Measurements from ENCODE around the gene ZNF12.
"Not testable (repeated sequence)": the region's sequence is repeated elsewhere in the genome, so short reads cannot be mapped to it uniquely, and the experiment has no call there.

ZNF12 gene

DNA sequence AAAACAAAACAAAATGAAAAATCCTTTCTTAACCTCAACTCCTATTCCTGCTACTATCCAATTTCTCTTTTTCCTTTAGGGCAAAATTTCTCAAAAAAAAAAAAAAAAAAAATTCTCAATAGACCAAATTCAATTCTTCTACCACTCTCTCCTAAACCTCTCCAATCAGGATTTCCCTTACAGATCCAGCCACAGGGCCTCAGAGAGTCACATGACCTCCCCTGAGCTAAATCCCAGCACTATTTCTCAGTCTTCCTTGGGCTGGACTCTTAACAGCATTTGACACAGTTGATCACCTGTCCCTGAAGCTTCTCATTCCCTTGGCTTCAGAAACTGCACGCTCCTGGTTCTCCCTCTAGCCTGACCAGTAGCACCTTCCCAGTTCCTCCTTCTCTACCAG, 4.9 kb downstream of the ZNF12 start:
- TF ChIP-seq, protein P1, sequence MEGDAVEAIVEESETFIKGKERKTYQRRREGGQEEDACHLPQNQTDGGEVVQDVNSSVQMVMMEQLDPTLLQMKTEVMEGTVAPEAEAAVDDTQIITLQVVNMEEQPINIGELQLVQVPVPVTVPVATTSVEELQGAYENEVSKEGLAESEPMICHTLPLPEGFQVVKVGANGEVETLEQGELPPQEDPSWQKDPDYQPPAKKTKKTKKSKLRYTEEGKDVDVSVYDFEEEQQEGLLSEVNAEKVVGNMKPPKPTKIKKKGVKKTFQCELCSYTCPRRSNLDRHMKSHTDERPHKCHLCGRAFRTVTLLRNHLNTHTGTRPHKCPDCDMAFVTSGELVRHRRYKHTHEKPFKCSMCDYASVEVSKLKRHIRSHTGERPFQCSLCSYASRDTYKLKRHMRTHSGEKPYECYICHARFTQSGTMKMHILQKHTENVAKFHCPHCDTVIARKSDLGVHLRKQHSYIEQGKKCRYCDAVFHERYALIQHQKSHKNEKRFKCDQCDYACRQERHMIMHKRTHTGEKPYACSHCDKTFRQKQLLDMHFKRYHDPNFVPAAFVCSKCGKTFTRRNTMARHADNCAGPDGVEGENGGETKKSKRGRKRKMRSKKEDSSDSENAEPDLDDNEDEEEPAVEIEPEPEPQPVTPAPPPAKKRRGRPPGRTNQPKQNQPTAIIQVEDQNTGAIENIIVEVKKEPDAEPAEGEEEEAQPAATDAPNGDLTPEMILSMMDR (conservative IDR thresholded peaks at IDR 0.05): no peak
- TF ChIP-seq ZFX (IDR thresholded peaks at IDR 0.05): no peak
- no peak overlapping the region for H3K27ac ChIP-seq

GRCh38 chr7:6700793-6701192, 6.0 kb downstream of the ZNF12 start:
- no peak overlapping the region for H3K27ac ChIP-seq
- TF ChIP-seq, protein P1 (conservative IDR thresholded peaks at IDR 0.05): no peak
- no peak for TF ChIP-seq ZFX (IDR thresholded peaks at IDR 0.05)

- TF ChIP-seq, protein P1 (conservative IDR thresholded peaks at IDR 0.05): no peak
- no peak for TF ChIP-seq ZFX (IDR thresholded peaks at IDR 0.05)
- H3K27ac ChIP-seq: no peak overlapping the region
These were observed 15.1 kb downstream of the ZNF12 start for GRCh38 chr7:6691609-6692106.

GRCh38 chr7:6691103-6691502, 15.6 kb downstream of the ZNF12 start:
- TF ChIP-seq, protein P1 (conservative IDR thresholded peaks at IDR 0.05): no peak
- no peak for TF ChIP-seq ZFX (IDR thresholded peaks at IDR 0.05)

GRCh38 chr7:6680146-6680545, 26.6 kb downstream of the ZNF12 start:
- TF ChIP-seq ZFX (IDR thresholded peaks at IDR 0.05): no peak
- TF ChIP-seq, protein P1 (conservative IDR thresholded peaks at IDR 0.05): no peak
- no peak overlapping the region for H3K27ac ChIP-seq

More at GRCh38 chr7:6691103-6691502, 15.6 kb downstream of the ZNF12 start:
- H3K27ac ChIP-seq: no peak overlapping the region

DNA sequence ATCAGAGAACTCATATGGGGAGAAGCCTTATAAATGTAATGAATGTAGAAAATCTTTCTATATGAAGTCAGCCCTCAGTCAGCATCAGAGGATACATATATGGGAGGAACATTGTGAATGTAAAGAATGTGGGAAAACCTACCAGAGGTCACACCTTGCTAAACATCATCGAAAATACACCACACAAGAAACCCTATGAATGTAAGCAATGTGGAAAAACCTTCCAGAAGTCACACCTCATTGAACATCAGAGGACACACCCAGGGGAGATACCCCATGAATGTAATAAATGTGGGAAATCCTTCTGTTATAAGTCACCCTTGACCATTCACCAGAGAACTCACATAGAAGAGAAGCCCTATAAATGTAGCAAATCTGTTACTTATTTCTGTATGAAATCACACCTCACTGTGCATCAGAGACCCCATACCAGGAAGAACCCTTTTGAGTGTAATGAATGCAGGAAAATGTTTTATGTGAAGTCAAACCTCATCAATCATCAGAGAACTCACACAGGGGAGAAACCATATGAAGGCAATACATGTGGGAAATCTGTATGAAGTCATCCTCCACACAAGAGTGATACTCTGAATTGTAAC, 30.8 kb downstream of the ZNF12 start:
- TF ChIP-seq ZFX (IDR thresholded peaks at IDR 0.05): no peak
- TF ChIP-seq, protein P1 (conservative IDR thresholded peaks at IDR 0.05): no peak
- H3K27ac ChIP-seq: no peak overlapping the region

DNA sequence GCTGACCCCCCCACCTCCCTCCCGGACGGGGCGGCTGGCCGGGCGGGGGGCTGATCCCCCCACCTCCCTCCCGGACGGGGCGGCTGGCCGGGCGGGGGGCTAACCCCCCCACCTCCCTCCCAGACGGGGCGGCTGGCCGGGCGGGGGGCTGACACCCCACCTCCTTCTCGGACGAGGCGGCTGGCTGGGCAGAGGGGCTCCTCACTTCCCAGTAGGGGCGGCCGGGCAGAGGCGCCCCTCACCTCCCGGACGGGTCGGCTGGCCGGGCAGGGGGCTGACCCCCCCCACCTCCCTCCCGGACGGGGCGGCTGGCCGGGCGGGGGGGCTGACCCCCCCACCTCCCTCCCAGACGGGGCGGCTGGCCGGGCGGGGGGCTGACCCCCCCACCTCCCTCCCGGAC, 35.9 kb downstream of the ZNF12 start:
- H3K27ac ChIP-seq: not testable (repeated sequence)
